RWPE2 (cell line): Measurements from ENCODE around the gene SOST.

ENCODE experiments used
- ATAC-seq: fragments of 200-7000 bp; cut with Tn5 transposase; 3 replicates; pipeline ENCODE4 v1.9.1; 2021; ENCODE audit warnings: low read depth
- DNase-seq: peaks from one replicate; pipeline ENCODE4 v3.0.0-alpha.2; 2020; ENCODE audit warnings: low spot score
- H3K27ac ChIP-seq: fragments of 450-650 bp; 2 replicates; pipeline ENCODE4 v1.5.1; 2017; ENCODE audit warnings: mild to moderate bottlenecking; ENCODE audit not compliant: poor library complexity, severe bottlenecking
- H3K27me3 ChIP-seq: fragments of 250-450 bp; sonication (Bioruptor Pico); 2 replicates; pipeline ENCODE4 v1.5.1; 2021; ENCODE audit warnings: mild to moderate bottlenecking, moderate library complexity; ENCODE audit not compliant: insufficient read depth, poor library complexity, severe bottlenecking
- H3K36me3 ChIP-seq: fragments of 250-450 bp; sonication (Bioruptor Pico); 2 replicates; pipeline ENCODE4 v1.5.1; 2020; ENCODE audit warnings: low read depth, mild to moderate bottlenecking, moderate library complexity
- H3K4me1 ChIP-seq: fragments of 250-450 bp; sonication (Bioruptor Pico); 2 replicates; pipeline ENCODE4 v1.5.1; 2021; ENCODE audit warnings: mild to moderate bottlenecking, moderate library complexity; ENCODE audit not compliant: insufficient read depth, poor library complexity, severe bottlenecking
- H3K4me3 ChIP-seq: fragments of 250-450 bp; sonication (Bioruptor Pico); 2 replicates; pipeline ENCODE4 v1.5.1; 2021; ENCODE audit warnings: mild to moderate bottlenecking, moderate library complexity; ENCODE audit not compliant: severe bottlenecking
- H3K9me3 ChIP-seq: fragments of 250-450 bp; sonication (Bioruptor Pico); 2 replicates; pipeline ENCODE4 v1.5.1; 2021; ENCODE audit warnings: mild to moderate bottlenecking, moderate library complexity; ENCODE audit not compliant: severe bottlenecking
- TF ChIP-seq, protein P1 (sequence below): fragments of 450-650 bp; IDR thresholded peaks from one replicate; pipeline ENCODE4 v1.5.1; 2017; ENCODE audit warnings: mild to moderate bottlenecking, moderate library complexity; ENCODE audit not compliant: poor library complexity, severe bottlenecking

Gene SOST

GRCh38 chr17:43758497-43759174 lies at the start of gene SOST:
Gene SOST (minus strand): TSS chr17:43758791. CDS start chr17:43758741, 50 bp downstream.
- TF ChIP-seq, protein P1, sequence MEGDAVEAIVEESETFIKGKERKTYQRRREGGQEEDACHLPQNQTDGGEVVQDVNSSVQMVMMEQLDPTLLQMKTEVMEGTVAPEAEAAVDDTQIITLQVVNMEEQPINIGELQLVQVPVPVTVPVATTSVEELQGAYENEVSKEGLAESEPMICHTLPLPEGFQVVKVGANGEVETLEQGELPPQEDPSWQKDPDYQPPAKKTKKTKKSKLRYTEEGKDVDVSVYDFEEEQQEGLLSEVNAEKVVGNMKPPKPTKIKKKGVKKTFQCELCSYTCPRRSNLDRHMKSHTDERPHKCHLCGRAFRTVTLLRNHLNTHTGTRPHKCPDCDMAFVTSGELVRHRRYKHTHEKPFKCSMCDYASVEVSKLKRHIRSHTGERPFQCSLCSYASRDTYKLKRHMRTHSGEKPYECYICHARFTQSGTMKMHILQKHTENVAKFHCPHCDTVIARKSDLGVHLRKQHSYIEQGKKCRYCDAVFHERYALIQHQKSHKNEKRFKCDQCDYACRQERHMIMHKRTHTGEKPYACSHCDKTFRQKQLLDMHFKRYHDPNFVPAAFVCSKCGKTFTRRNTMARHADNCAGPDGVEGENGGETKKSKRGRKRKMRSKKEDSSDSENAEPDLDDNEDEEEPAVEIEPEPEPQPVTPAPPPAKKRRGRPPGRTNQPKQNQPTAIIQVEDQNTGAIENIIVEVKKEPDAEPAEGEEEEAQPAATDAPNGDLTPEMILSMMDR: no peak
- no peak within 1 kb of the TSS for H3K4me3 ChIP-seq
- no peaks in the 10 kb centered on the region for H3K9me3 ChIP-seq
- peaks cover 13% of the 10 kb centered on the region for H3K27me3 ChIP-seq
- DNase-seq: no peak
- H3K27ac ChIP-seq: peak within 1 kb of the TSS; percentile 18
- H3K4me1 ChIP-seq: peaks cover 10% of the 10 kb centered on the region
- ATAC-seq: no peak
- no peaks in the 10 kb centered on the region for H3K36me3 ChIP-seq

GRCh38 chr17:43808076-43808475 lies 49.5 kb upstream of the SOST start:
- TF ChIP-seq, protein P1: no peak
- no peak for ATAC-seq

DNA sequence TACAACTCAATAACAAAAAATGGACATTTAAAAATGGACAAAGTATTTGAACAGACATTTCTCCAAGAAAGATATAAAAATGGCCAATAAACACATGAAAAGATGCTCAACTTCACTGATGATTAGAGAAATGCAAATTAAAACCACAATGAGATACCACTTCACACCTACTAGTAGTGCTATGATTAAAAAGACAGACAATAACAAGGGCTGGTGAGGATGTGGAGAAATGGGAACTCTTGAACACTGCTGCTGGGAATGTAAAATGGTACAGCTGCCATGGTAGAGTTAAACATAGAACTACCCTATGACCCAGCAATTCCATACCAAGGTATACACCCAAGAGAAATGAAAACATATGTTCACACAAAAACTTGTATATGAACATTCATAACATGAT lies 46.5 kb upstream of the SOST start:
- no peaks in the 10 kb centered on the region for H3K27me3 ChIP-seq
- TF ChIP-seq, protein P1: no peak
- DNase-seq (no peak), ATAC-seq (no peak)
- H3K4me3 ChIP-seq: no peak overlapping the region
- H3K4me1 ChIP-seq: no peaks in the 10 kb centered on the region
- H3K36me3 ChIP-seq: peaks cover 19% of the 10 kb centered on the region
- no peak overlapping the region for H3K27ac ChIP-seq
- H3K9me3 ChIP-seq: no peaks in the 10 kb centered on the region

More at GRCh38 chr17:43808076-43808475, 49.5 kb upstream of the SOST start:
- H3K36me3 ChIP-seq: peaks cover 21% of the 10 kb centered on the region
- H3K27ac ChIP-seq: no peak overlapping the region
- H3K27me3 ChIP-seq: no peaks in the 10 kb centered on the region
- DNase-seq: no peak
- no peaks in the 10 kb centered on the region for H3K4me1 ChIP-seq
- H3K4me3 ChIP-seq: no peak overlapping the region
- no peaks in the 10 kb centered on the region for H3K9me3 ChIP-seq

DNA sequence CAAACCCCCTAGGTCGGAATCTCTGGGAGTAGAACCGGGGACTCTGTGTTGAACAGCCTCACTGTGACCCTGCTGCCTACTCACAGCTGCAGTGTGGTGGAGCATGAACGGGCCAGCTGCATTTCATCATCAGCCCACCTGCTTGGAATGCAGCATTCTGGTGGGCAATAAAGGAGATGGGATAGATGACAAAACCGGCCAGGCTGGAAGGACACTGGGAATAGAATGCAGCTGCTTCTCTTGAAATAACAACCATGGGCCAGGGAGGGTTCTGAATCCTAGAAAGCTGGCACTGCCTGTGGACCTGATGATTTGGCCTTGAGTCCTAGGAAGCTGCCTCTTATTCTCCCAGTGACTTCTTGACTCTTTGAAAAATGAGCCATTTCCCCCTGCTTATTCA lies 45.2 kb upstream of the SOST start:
- H3K36me3 ChIP-seq: peaks cover 19% of the 10 kb centered on the region
- DNase-seq: no peak
- H3K9me3 ChIP-seq: no peaks in the 10 kb centered on the region
- no peaks in the 10 kb centered on the region for H3K27me3 ChIP-seq
- TF ChIP-seq, protein P1: no peak
- H3K4me3 ChIP-seq: no peak overlapping the region
- no peak for ATAC-seq
- H3K4me1 ChIP-seq: no peaks in the 10 kb centered on the region
- H3K27ac ChIP-seq: no peak overlapping the region

DNA sequence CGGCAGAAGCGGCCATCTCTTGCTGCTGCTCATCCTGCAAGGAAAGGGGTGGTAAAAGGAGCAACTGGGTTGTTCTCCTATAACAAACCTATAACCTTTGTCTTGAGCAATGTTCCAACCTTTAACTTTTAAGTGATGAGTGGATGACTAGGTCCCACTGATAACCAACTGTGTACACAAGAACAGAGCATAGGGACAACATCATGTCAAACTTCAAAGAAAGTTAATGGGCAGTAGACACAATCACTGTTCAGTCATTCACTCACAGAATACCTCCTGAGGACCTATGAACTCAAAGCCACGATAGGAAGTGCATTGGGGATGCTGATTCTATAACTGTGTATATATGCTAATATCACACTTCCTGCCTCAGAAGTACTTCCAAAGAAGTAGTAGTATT lies 43.3 kb upstream of the SOST start:
- Histone ChIP-seq H3K4me3 (no peak overlapping the region), H3K4me1 (no peaks in the 10 kb centered on the region), H3K36me3 (peaks cover 19% of the 10 kb centered on the region), H3K27me3 (no peaks in the 10 kb centered on the region), H3K9me3 (no peaks in the 10 kb centered on the region), H3K27ac (no peak overlapping the region)
- ATAC-seq (no peak), DNase-seq (no peak)
- TF ChIP-seq, protein P1: no peak
